H1 (cell line): ENCODE measurements around the gene BCL2. TPM values are rescaled to one million over a fixed set of nuclear protein-coding genes. Genes with fewer than 3 reads are reported as not detected.

Source experiments
- FOSL1 ChIP-seq: IDR thresholded peaks from 2 replicates; pipeline ENCODE4 v1.6.1; 2011; ENCODE audit warnings: mild to moderate bottlenecking, low read depth, low read length, moderate library complexity; ENCODE audit not compliant: insufficient read depth
- polyA plus RNA-seq, 7 experiments: library from polyadenylated mRNA; depleted of rRNA in 3 of 7; stranded (reverse) in 5 of 7; unstranded in 2 of 7; fragments of >200 nt in 5 of 7; fragments of 200-250 nt in 2 of 7; gene quantifications; 1 replicate in 5 of 7; 2 replicates in 1 of 7; 4 replicates in 1 of 7; pipeline versions ENCODE4 v1.2.1 to v1.2.3, GENCODE V29; 2011 to 2013; ENCODE audit warnings: missing spikeins in 2 of 7, mixed read lengths in 2 of 7
- total RNA-seq: library from RNA; stranded (reverse); fragmentation: NEBNext Ultra II Directional; extraction: Animal tissue kit (Norgen Biotek cat#: 25700); gene quantifications from 2 replicates; pipeline ENCODE4 v1.2.1, GENCODE V29; 2021

The BCL2 gene
- total and polyA plus RNA-seq, 2 of the 8 experiments (the other 6 are each of a cell fraction or from before 2014, with no cell fraction given) = 0.59 to 4.5 TPM

DNA sequence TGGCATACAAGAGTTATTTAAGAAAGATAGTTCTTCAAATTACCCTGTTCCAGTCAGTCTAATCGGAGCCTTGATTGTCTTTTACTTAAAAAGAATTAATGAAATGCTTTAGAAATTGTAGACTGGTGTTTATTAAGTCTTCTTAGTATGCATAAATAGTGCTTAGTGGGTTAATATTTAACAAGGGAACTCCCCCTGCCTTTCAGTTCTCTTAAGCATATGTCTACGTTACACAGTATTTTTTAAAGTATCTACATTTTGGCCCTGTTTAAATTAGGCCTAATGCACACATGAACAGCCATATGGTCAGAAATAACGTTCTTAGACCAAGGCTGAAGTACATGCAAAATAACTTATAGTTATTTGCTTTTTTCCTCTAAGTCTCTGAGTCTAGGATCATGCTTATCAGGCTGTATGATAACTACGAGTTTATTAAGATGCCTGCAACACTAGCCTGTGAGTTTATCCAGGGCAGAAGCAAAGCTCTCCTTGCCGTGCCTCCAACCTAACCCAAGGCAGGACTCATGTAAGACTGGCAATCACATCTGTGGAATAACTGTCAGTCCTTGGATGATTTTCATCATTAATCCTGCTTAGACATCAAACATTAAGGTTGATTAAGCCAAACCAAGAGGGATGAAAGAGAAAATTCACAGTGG is 6.7 kb downstream of the BCL2 start (continued):
- TF ChIP-seq FOSL1 = no peak
- TF ChIP-seq, all 59 proteins: peak for 0
